Esophagus (tissue), 2 donors: Measurements from ENCODE around the gene INPP1. TPM values are rescaled to one million over a fixed set of nuclear protein-coding genes. Genes with fewer than 3 reads are reported as not detected.

ENCODE experiments used
- H3K27ac ChIP-seq, 2 donors: one replicate each; pipeline ENCODE4 v1.5.1; 2013; ENCODE audit warnings: low read depth in 2 of 2, mild to moderate bottlenecking in 2 of 2, inconsistent platforms in 1 of 2, low read length in 1 of 2, moderate library complexity in 1 of 2
- H3K27me3 ChIP-seq, 2 donors: one replicate each; pipeline ENCODE4 v1.6.1; 2013; ENCODE audit warnings: low read length in 2 of 2, control low read depth in 1 of 2, mild to moderate bottlenecking in 1 of 2; ENCODE audit not compliant: insufficient read depth in 2 of 2, control insufficient read depth in 1 of 2
- H3K36me3 ChIP-seq, 2 donors: one replicate each; pipeline ENCODE4 v1.6.1; 2013; ENCODE audit warnings: low read length in 1 of 2; ENCODE audit not compliant: control insufficient read depth in 2 of 2, insufficient read depth in 2 of 2
- H3K4me1 ChIP-seq, 2 donors: one replicate each; pipeline ENCODE4 v1.6.1; 2013; ENCODE audit warnings: low read length in 1 of 2; ENCODE audit not compliant: control insufficient read depth in 2 of 2, insufficient read depth in 2 of 2
- H3K4me3 ChIP-seq, 2 donors: one replicate each; pipeline ENCODE4 v1.5.1; 2013; ENCODE audit warnings: low read length in 2 of 2, mild to moderate bottlenecking in 2 of 2, low read depth in 1 of 2, moderate library complexity in 1 of 2
- H3K9me3 ChIP-seq, 2 donors: one replicate each; pipeline ENCODE4 v1.6.1; 2013; ENCODE audit warnings: mild to moderate bottlenecking in 2 of 2, low read depth in 1 of 2, low read length in 1 of 2, moderate library complexity in 1 of 2; ENCODE audit not compliant: control insufficient read depth in 2 of 2, insufficient read depth in 1 of 2
- WGBS, 2 donors: extraction: QIAGEN DNeasy Blood & Tissue Kit; methylation state at CpG; one replicate each; pipeline ENCODE4 v1.1.7; 2013; 5-methylcytosine and 5-hydroxymethylcytosine counted together
- polyA plus RNA-seq, 2 donors: library from polyadenylated mRNA; stranded (reverse); fragments of 200-250 nt; gene quantifications; one replicate each; pipeline ENCODE4 v1.2.3, GENCODE V29; 2013
- donor health status: healthy with polysubstance abuse.
- donor health status: Bipolar disorder and iron deficiency.

Gene INPP1
- polyA plus RNA-seq, 2 donors: 51.8 to 79.2 TPM

GRCh38 chr2:190342611-190343010 is 778 bp upstream of the INPP1 start:
- 50 to 60% methylated on average over 4 of the region's 4 CpGs for WGBS, 2 donors
- H3K27ac ChIP-seq: peak overlapping the region; percentile 95 to 97
- H3K4me3 ChIP-seq: no peak overlapping the region
- peaks cover 0 to 3% of the 10 kb centered on the region in 2 donors for H3K4me1 ChIP-seq
- no peaks in the 10 kb centered on the region for H3K27me3 ChIP-seq
- H3K36me3 ChIP-seq: no peaks in the 10 kb centered on the region
- H3K9me3 ChIP-seq: no peaks in the 10 kb centered on the region

- WGBS, 2 donors: 29 to 33% methylated on average over 10 of the region's 10 CpGs
- Histone ChIP-seq H3K36me3 (no peaks in the 10 kb centered on the region), H3K27me3 (no peaks in the 10 kb centered on the region), H3K27ac (peak overlapping the region; percentile 95 to 97), H3K4me1 (peaks cover 0 to 3% of the 10 kb centered on the region in 2 donors), H3K9me3 (no peaks in the 10 kb centered on the region), H3K4me3 (peak overlapping the region; percentile 74 to 99)
Measured at GRCh38 chr2:190343089-190343535, 277 bp upstream of the INPP1 start.

- Histone ChIP-seq H3K4me3 (peak overlapping the region; percentile 74 to 99), H3K27ac (peak overlapping the region; percentile 95 to 97), H3K9me3 (no peaks in the 10 kb centered on the region), H3K4me1 (peaks cover 0 to 3% of the 10 kb centered on the region in 2 donors), H3K36me3 (no peaks in the 10 kb centered on the region), H3K27me3 (no peaks in the 10 kb centered on the region)
- WGBS, 2 donors: 13 to 14% methylated on average over 7 of the region's 7 CpGs
Measured at GRCh38 chr2:190344276-190344827, 963 bp downstream of the INPP1 start.

GRCh38 chr2:190350371-190350770 is 7.0 kb downstream of the INPP1 start:
- H3K27me3 ChIP-seq: no peaks in the 10 kb centered on the region
- peaks cover 0 to 13% of the 10 kb centered on the region in 2 donors for H3K4me1 ChIP-seq
- H3K4me3 ChIP-seq: no peak overlapping the region
- no peaks in the 10 kb centered on the region for H3K9me3 ChIP-seq
- H3K36me3 ChIP-seq: no peaks in the 10 kb centered on the region
- H3K27ac ChIP-seq: no peak overlapping the region

- Histone ChIP-seq H3K9me3 (no peaks in the 10 kb centered on the region), H3K36me3 (no peaks in the 10 kb centered on the region), H3K27ac (peak overlapping the region; percentile 90 to 95), H3K27me3 (no peaks in the 10 kb centered on the region), H3K4me1 (peaks cover 0 to 15% of the 10 kb centered on the region in 2 donors), H3K4me3 (no peak overlapping the region)
- WGBS, 2 donors: 53 to 58% methylated on average over 3 of the region's 3 CpGs
Measured at GRCh38 chr2:190351955-190352354, 8.6 kb downstream of the INPP1 start.

GRCh38 chr2:190352668-190353536 is 9.5 kb downstream of the INPP1 start:
- H3K9me3 ChIP-seq: no peaks in the 10 kb centered on the region
- no peaks in the 10 kb centered on the region for H3K36me3 ChIP-seq
- WGBS, 2 donors: 71 to 76% methylated on average over 8 of the region's 8 CpGs
- H3K4me1 ChIP-seq: peaks cover 0 to 15% of the 10 kb centered on the region in 2 donors
- H3K4me3 ChIP-seq: no peak overlapping the region
- peak overlapping the region; percentile 90 to 95 for H3K27ac ChIP-seq
- no peaks in the 10 kb centered on the region for H3K27me3 ChIP-seq

GRCh38 chr2:190353537-190353899 is 10.1 kb downstream of the INPP1 start:
- H3K27me3 ChIP-seq: no peaks in the 10 kb centered on the region
- H3K4me1 ChIP-seq: peaks cover 0 to 15% of the 10 kb centered on the region in 2 donors
- H3K9me3 ChIP-seq: no peaks in the 10 kb centered on the region
- H3K36me3 ChIP-seq: no peaks in the 10 kb centered on the region
- H3K4me3 ChIP-seq: no peak overlapping the region
- peak overlapping the region in 1 of 2 donors; percentile 70 for H3K27ac ChIP-seq

- peak overlapping the region; percentile 81 to 90 for H3K27ac ChIP-seq
- peaks cover 0 to 15% of the 10 kb centered on the region in 2 donors for H3K4me1 ChIP-seq
- no peaks in the 10 kb centered on the region for H3K36me3 ChIP-seq
- H3K4me3 ChIP-seq: no peak overlapping the region
- 44 to 46% methylated on average over 12 of the region's 12 CpGs for WGBS, 2 donors
- no peaks in the 10 kb centered on the region for H3K9me3 ChIP-seq
- H3K27me3 ChIP-seq: no peaks in the 10 kb centered on the region
Measured at GRCh38 chr2:190354003-190354690, 10.8 kb downstream of the INPP1 start.

- 39 to 42% methylated on average over 6 of the region's 6 CpGs for WGBS, 2 donors
- Histone ChIP-seq H3K27ac (peak overlapping the region; percentile 54 to 88), H3K9me3 (no peaks in the 10 kb centered on the region), H3K4me1 (peaks cover 0 to 15% of the 10 kb centered on the region in 2 donors), H3K36me3 (no peaks in the 10 kb centered on the region), H3K4me3 (no peak overlapping the region), H3K27me3 (no peaks in the 10 kb centered on the region)
Measured at GRCh38 chr2:190355968-190356644, 12.7 kb downstream of the INPP1 start.
